GM11168 (cell line): ENCODE measurements around the gene FAM210B.
"Not testable (repeated sequence)": the region's sequence is repeated elsewhere in the genome, so short reads cannot be mapped to it uniquely, and the experiment has no call there.

ENCODE experiments used
- in situ Hi-C: fragments of 300-500 bp; cut with MboI; formaldehyde crosslinking; loops from one replicate; pipeline ENCODE4 v1.12.0; 2022; ENCODE audit warnings: low sequenced_read_pairs; ENCODE audit not compliant: unreplicated experiment

FAM210B gene, protein sequence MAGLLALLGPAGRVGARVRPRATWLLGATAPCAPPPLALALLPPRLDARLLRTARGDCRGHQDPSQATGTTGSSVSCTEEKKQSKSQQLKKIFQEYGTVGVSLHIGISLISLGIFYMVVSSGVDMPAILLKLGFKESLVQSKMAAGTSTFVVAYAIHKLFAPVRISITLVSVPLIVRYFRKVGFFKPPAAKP

DNA sequence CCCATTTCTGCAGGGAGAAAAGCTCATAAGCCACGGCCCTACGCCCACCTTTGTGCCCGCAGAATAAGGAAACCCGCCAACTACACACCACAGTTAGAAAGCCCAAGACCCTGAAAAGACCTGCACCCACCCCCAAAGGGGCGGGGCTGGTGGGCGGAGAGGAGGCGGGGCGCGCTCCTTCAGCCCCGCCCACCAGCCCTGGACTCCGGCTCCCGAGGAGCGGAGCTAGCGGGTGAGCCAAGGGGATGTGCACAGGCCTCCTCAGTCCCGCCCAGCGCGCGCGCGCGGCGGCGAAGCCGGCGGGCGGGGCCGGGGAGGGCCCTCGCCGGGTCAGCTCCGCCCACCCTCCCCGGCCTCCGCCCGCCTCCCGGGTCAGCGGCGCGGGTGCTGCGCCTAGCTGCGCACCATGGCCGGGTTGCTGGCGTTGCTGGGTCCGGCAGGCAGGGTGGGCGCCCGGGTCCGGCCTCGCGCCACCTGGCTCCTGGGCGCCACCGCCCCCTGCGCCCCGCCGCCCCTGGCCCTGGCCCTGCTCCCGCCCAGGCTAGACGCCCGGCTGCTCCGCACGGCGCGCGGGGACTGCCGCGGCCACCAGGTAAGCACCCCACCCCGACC, at the start of gene FAM210B:
Gene FAM210B (plus strand): TSS at position 375 of the 612 bp plus-strand sequence. CDS start 32 bp downstream, at position 407.
- in situ Hi-C loops = no loop called here

DNA sequence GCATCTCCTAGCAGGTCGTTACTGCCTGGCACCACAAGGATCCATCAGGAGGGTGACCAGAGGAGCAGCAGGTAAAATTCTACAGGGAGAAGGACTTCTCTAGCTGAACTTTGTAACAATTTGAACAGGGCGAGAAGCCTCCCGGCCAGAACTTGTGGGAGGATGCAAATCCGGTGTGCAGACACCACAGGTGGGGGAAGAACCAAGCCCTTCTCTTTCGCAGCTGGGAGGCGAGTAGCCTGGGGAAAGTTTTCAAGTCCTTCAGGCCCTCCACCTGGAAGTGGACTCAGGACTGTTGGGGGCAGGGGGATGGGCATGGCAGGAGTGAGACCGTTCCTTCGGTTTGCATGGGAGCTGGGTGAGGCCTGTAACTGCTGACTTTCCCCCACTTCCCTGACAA, 42.7 kb upstream of the FAM210B start:
- in situ Hi-C loops = no loop called here

DNA sequence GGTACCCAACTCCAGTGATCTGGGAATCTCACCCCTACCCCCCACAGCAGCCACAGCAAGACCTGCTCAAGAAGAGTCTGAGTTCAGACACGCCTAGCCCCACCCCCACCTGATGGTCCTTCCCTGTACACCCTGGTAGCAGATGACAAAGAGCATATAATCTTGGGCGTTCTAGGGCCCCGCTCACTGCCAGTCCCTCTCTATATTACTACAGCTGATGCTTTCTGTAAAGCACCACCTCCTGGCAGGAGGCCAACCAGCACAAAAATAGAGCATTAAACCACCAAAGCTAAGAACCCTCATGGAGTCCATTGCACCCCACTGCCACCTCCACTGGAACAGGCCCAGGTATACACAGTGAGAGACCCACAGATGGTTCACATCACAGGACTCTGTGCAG, 42.3 kb upstream of the FAM210B start:
- in situ Hi-C loops = no loop called here

DNA sequence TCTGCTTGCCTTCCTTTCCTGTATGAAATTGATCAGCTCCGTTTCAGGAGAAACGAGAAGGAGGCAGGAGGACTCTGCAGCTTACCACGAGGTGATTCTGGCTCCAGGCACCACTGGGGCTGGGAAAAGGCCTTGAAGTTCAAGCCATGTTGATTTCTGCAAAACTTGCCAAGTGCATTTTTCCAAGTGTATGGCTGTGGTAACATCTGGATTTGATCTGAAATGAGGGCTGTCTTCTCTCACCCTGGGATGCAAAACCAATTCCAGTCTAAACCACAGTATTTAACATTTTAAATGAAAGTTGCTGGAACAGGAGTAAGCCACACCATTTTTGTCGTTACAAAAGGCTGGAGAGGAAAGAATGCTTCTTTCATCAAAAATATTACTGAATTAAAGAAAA, 36.1 kb upstream of the FAM210B start:
- in situ Hi-C loops = no loop called here

DNA sequence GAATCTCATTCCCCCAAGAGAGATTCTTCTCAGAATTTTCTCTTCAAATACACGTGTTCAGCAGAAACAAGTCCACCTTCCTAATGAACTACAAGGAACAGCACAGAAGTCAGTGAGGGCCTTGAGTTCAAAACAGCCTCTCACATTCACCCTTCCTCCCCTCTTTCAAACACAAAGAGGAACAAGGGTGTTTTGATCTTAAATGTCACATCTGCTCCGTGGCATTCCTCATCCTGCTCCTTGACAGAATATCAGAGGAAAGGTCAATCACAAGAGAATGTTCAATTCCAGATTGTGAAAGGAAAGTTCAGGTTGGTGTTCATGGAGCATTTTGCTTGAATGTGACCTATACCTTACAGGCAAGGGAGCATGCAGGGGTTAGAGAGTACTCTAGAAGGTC, 35.6 kb upstream of the FAM210B start:
- in situ Hi-C loops = no loop called here

DNA sequence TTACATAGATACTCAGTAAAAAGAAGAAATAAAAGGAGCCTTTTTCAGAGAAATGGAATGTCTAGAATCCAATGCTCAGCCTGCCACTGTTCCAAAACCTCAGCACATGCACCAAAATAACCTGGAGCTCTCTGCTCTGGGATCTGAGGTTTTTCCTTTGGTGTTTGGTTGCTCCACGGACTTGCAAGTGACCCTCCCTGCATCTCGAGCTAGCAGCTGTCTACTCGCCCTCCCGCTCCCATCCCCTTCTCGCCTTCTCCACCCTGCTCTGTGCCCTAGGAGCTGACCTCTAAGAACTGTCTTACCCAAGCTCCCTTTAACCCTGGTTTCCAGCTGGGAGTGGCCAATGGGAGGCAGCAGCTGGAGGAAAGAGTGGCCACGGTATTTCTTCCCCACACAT, 35.1 kb upstream of the FAM210B start:
- in situ Hi-C loops = no loop called here

DNA sequence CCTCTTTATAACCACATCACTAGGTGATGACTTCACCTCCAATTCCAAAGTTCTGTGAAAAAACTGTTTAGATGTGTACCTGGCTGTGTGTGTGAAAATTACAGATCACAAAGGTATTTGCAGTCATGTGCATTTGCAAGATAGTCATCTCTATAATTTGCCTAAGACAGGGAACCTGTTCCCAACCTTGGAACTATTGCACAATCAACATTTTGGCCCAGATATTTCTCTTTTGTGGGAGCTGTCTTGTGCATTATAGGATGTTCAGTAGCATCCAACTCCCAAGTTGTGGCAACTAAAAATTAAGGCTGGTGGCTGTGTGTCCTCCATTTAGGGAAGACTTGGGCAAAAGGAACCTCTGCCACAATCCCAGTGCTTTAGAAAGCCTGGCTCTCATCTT, 34.0 kb upstream of the FAM210B start:
- in situ Hi-C loops = no loop called here

DNA sequence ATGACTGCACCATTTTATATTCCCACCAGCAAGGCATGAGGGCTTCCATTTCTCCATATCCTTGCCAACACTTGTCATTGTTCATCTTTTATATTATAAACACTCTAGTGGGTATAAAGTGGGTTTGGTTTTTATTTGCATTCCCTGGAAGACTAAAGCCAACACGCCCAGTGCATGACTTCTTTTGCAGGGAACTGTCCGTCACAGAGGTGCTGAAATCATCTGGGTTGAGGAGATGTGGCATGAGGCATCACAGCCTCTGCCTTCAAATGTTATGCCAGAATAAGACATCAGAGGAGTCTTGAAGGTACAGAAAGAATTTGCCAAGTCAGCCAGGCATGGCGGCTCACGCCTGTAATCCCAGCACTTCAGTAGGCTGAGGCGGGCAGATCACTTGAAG, 29.9 kb upstream of the FAM210B start:
- in situ Hi-C loops = no loop called here

DNA sequence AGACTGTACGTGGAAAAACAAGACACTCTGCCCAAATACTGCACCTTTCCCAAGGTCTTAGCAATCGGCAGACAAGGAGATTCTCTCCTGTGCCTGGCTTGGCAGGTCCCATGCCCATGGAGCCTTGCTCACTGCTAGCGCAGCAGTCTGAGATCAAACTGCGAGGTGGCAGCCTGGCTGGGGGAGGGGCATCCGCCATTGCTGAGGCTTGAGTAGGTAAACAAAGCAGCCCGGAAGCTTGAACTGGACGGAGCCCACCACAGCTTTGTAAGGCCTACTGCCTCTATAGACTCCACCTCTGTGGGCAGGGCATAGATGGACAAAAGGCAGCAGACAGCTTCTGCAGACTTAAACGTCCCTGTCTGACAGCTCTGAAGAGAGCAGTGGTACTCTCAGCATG, 22.1 kb upstream of the FAM210B start:
- in situ Hi-C loops = not testable (repeated sequence)

DNA sequence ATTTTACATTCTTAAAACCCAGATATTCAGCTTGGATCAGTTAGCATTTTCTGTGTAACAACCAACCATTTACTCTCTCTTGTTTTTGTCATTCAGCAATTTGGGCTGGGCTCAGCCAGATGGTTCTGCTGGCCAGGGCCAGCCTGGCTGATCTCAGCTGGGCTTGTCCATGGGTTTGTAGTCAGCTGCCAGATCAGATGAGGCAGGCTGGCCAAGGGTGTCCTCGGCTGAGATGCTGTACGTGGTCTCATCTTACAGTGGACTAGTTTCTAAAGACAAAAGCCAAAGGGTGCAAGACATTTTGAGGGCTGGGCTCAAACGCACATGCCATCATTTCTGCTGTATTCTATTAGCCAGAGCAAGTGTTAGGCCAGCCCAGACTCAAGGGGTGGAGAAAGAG, 16.0 kb upstream of the FAM210B start:
- in situ Hi-C loops = no loop called here

DNA sequence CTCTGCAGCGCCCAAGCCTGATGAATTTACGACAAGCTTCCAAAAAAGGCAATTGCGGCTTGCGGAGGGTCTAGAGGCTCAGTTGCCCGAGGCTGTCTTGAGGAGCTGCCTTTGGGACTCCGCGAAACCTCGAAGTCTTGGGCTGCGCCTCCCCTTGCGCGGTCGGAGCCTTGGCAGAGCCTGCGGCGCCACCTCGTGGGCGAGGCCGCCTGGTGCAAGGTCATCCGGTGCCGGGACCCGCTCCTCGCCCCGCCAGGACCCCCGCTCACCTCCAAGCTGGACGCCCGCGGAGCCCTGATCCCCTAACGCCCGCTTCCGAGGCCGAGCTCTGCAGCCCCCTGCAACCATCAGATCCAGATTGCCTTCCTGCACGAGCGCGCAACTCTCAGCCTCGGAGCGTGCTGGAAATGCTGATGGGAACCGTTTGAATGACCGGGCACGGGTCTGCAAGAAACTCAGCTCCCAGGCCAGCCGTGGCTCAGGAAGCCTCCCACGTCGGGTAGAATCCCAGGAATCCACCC, 14.9 kb upstream of the FAM210B start:
- in situ Hi-C loops = no loop called here

DNA sequence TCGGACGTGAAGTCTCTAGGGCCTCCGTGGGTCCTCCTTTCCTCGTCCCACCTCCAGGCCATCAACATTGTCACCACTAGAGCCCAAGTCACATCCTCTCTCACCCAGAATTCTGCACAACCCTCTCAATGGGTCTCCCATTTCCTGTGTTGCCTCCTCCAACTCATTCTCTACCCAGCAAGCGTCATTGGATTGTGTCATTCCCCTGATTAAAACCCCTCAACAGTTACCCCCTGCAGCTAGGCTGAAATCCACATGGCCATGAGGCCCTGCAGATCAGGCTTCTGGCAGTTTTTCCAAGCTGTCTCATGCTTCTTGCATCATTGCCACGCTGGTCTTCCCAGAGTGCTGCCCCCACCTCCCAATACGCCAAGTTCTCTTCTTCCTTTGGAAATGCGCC, 12.9 kb upstream of the FAM210B start:
- in situ Hi-C loops = no loop called here

DNA sequence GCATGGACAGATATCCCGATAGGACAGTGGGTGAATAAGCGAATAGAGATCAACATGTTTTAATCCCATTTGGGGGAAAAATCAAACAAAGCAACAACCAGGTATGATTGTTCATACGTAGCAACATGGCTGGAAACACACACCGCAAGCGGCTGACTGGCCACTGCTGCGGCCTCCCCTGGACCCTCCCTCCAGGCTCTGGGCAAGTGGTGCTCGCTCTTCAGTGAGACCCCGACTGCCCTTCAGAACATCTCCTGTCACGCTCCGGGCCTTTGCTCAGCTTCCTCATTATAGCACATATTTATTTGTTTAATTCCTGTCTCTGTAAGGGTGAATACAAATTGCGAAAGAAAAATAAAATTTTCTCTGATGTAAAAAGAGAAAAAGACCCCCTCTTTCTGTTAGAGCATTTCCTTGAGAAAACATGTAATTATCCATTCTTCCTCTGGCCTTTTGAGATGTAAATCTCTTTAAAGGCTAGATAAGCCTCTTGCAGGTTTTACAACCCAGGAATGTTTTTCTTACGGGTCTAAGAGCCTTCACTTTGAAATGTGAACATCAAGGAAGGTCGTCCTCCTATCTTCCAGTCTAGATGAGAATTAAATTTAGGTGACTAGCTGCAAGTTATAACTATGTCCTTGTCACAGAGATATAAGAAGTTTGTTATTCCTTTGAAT, 11.0 kb upstream of the FAM210B start:
- in situ Hi-C loops = no loop called here

DNA sequence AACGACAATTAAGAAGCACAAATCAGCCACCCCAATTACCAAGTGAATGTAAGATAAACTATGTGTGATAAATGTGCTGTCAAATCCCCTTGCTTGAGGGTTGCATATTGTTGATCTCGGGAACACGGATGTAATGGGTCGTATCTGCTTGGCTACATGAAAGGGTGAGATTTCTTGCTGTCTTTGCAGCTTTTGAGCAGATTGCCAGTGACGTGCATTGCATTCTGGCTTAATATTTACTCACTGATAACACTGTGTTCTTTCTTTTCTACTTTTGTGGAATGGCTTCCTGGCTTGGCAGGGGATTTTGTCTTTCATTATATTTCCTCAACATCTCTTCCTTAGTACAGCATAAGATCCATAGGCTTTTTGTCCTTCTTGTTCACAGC, 10.5 kb upstream of the FAM210B start:
- in situ Hi-C loops = no loop called here

DNA sequence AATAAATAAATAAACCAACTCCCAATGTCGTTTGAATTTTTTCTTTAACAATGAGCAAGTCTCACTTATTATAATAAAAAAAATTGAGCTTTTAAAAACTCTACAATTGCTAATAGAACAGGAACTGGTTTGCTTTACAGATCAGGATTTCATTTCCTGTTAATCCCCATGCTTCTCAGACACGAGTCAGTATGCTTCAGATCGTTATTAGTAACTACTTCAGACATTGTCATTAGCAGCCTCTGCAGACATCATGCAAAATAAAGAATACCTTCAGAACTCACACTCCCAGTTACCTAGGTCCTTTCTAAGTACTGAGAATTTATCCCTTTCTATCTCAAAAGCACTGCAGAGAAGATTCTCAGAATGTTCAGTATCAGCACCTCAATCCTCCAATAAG, 10.0 kb upstream of the FAM210B start:
- in situ Hi-C loops = no loop called here

DNA sequence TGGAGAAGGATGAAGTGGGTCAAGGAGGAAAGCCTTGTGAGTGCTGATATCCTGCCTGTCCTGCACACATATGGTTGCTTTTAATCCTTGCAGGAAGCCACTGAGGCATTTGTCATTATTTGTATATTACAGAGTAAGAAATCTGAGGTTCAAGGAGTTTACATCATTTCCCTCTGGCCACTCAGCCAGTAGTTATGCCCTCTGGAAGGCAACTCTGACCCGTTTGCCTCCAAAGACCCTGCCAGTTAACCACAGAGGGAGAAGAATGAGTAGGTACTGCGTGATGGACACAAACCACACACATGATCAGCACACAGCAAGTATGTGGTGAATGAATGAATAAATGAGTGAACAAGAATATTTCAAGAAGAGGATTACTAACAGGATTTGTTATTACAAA, 7.9 kb upstream of the FAM210B start:
- in situ Hi-C loops = no loop called here

DNA sequence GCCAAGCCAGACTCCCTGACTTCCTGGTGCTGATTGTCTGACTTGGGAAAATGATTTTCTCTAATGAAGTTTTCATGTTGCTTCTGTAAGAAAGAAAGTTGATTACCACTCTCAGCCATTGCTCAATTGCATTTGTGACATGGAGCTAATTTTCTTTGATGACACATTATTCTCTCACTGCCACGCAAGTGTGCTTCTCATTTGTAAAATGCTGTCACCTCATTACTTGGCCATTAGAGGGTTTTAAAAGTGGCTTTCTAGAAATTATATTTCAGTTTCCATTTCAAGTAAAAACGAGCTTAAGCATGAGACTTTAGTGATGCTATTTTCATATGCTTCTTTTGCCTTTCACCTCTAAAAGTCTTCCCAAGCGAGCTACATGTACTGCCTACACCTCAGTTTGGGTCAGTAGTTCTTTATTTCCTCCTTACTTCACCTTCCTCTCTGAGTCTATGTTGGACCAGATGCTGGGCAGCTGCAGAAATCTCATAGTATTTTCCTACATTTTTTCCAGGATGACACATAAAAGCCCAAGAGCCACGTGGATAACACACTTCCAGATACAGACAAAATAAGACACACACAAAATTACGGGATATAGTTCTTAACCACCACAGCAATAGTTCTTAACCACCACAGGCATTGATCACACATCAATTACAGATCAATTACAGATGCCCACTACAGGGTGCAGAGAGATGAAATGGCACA, 6.3 kb upstream of the FAM210B start:
- in situ Hi-C loops = no loop called here

DNA sequence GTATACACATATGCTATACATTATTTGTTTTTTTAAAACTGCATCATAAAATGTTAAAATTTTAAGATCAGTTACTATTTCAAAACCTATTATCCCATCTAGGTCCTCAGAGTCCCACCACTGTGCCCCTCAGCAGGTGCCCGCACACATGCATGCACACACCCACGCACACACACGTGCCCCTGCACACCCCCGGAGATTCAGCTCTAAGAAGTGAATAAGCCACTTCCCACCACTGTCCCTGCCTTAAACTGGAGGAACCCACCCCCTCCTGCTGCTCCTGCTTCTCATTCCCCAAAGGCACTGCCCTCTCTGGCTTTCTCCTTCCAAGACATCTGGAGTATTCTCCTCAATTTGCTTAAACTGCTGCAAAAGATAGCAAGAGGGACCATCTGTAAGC, 5.4 kb upstream of the FAM210B start:
- in situ Hi-C loops = no loop called here

DNA sequence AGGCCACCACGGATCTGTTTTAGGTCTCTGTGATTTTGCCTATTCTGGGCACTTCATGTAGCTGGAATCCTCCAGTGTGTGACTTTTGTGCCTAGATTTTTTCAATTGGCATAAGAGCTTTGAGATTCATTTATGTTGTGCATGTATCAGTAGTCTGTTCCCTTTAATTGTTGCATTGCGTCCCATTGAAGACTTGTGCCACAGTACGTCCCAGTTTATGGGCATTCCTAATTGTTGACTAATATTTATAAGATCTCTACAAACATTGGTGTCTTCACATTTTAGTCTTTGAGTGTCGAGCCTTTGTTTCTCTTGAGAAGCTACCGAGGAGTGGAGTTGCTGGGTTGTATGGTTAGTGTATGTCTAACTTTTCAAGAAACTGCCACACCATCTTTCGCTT, 704 bp upstream of the FAM210B start:
- in situ Hi-C loops = no loop called here

DNA sequence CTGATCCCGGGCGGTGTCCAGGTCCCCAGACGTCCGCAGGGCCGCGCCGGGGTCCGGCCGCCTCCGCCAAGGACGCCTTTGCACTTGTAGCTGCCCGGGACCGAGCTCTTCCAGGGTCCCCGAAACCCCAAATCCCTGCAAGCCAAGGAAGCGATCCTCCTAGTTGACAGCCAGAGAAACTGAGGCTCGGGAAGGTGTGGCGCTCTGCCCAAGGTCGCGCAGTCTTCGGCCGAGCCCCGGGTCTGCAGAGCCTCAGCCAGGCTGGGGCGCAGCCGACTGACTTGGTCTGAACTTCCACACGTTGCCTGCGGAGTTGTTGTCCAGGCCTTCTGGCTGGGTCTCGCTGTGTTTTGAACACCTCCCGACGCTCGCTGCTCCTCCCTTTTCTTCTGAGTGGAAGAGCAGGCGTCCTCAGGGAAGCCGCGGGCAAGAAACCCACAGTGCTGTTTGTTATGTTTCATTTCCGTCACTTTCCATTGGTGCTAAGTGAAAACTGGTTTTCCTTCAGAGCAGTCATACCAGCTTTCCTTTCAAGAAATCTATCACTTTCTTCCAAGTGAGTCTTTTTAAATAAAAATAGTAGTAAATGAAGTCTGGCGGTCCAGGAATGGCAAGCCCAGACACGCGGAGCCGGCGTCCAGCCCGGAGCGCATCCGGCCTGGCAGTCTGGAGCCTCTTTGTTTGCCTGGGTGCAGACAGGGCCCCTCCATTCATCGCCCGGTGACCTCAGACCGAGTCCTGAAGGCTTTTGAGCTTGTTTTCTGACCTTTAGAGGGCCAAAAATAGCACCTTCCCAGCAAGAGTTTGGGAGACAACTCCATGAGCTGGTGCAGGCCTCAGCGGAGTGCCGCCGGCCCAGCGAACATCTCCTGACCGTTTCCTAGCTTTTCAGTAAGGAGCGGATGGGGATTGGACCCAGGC, 698 bp downstream of the FAM210B start:
- in situ Hi-C loops = no loop called here
